GM21717 (cell line): ENCODE measurements around the gene FOXL3.
"Not testable (repeated sequence)": the region's sequence is repeated elsewhere in the genome, so short reads cannot be mapped to it uniquely, and the experiment has no call there.

ENCODE experiments used
- ATAC-seq: cut with Tn5 transposase; IDR thresholded peaks from one replicate; pipeline ENCODE4 v1.9.1; 2021; ENCODE audit warnings: mild to moderate bottlenecking, moderate library complexity; ENCODE audit not compliant: unreplicated experiment

Gene FOXL3

GRCh38 chr7:335358-336148 is 45.6 kb downstream of the FOXL3 start:
- no peak for ATAC-seq

DNA sequence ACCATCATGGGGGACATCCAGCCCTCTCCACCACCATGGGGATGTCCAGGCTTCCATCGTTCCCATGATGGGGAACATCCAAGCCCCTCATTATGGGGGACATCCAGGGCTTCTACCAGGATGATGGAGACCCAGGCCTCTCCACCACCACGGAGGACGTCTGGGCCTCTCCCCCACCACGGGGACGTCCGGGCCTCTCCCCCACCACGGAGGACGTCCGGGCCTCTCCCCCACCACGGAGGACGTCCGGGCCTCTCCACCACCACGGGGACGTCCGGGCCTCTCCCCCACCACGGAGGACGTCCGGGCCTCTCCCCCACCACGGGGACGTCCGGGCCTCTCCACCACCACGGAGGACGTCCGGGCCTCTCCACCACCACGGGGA is 46.2 kb downstream of the FOXL3 start:
- not testable (repeated sequence) for ATAC-seq

DNA sequence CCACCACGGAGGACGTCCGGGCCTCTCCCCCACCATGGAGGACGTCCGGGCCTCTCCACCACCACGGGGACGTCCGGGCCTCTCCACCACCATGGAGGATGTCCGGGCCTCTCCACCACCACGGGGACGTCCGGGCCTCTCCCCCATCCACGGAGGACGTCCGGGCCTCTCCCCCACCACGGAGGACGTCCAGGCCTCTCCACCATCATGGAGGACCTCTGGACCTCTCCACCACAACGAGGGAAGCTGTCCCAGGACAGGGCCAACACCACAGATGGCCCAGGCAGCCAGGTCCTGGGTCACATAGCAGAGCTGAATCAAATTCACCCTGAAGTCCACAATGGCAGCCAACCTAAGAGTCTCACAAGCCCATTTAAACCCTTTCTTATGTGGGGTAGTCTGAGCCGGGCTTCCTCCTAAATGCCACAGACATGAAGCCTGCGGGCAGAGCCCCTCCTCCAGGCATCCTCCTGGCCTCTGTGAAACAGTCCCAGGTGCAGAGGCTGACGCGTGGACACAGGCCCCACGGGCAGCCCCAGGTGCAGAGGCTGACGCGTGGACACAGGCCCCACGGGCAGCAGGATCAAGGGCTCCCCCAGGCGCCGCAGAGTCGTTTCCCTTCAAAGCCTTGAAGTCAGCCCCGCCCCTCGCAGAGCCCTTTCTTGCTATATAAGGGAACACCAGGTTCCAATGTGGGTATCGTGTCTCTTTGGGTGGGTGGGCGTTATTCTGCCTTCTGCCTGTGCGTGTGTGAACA is 47.0 kb downstream of the FOXL3 start:
- no peak for ATAC-seq

GRCh38 chr7:337567-337951 is 47.6 kb downstream of the FOXL3 start:
- no peak for ATAC-seq

DNA sequence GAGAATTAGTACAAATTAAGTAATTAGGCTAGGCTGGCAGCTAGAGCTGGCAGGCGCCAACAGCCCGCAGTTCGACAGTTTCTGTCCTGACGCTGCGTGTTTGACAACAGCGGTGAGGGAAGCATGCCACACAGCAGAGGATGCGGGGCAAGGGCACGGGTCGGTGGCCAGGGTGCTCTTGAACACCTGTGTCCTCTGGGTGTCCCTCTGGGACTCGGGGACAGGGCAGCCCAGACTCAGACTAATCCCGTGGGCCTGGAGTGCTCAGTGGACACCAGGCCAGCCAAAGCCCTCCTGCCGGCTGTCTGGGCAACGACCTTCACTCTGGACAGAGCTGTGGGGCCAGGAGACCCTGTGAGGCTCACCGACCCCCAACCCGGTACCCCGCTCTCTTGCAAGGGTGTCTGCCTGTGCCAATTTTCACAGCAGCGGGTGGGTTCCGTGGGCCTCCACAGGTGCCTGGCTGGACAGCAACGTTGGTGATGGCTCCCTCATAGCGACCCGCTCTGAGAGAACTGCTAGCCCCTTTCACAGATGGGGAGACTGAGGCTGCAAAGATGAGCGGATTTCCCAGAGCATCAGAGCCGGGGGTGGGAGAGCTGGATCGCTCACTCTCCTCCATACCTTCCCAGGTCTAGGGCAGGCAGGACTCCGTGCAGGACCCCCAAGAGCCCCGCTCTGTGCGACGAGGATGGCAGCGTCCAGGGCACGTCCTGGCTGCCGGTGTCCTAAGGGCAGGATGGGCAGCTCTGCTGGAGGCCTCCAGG is 48.5 kb downstream of the FOXL3 start:
- ATAC-seq = no peak

DNA sequence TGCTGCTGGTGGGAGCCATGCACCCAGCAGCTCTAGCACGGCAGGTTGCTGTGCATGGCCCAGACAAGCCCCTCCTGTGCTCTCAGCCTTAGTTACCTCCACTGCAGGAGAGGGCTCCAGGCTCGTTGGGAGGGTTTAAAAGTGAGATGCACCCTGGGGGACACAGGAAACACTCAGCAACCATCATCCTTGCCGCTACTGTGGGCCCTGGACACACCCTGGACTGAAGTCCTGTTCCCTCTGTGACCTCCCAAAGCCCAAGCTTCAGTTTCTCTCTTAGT is 49.0 kb downstream of the FOXL3 start:
- no peak for ATAC-seq

DNA sequence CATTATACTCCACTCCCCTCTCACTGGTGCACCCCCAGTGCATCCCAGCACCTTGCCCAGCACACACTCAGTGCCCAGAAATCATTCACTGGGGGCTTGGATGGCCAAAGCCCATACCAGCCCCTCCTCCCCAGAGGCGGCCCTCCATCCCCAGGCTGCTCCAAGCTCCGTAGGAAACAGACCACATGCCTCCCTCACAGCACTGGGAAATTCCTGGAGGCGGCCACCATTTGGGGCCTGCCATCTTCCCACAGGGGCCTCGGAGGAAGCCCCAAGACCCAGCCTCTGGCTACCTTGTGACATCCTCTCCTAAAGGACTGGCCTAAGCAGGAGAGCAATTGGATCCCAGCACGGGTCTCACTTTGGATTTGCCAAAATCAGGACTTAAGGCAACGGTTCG is 49.7 kb downstream of the FOXL3 start:
- no peak for ATAC-seq

GRCh38 chr7:340200-340937 is 50.4 kb downstream of the FOXL3 start:
- ATAC-seq = no peak
